Activated CD4-positive, alpha-beta T cell treated with anti-CD3 and anti-CD28 coated beads, Interleukin-2, amount 50 U/mL, for 48 hours (primary cell): ENCODE data around the gene PLCD4.
A peak's percentile ranks its signal among the peaks of the same experiment; 100 is the strongest.

ENCODE experiments used
- DNase-seq, 2 experiments: peaks; one replicate each; pipeline ENCODE4 v3.0.0-alpha.2; 2020

Gene PLCD4

GRCh38 chr2:218671654-218672566 is 64.2 kb downstream of the PLCD4 start, which contains the start of the genes RNF25 and STK36:
TSS of gene RNF25 (minus strand) at chr2:218672002. CDS start at chr2:218671970, 32 bp downstream.
TSS of gene STK36 (plus strand) at chr2:218672086. CDS start at chr2:218672830, 744 bp downstream.
- DNase-seq: peak; percentile 80 to 87

DNA sequence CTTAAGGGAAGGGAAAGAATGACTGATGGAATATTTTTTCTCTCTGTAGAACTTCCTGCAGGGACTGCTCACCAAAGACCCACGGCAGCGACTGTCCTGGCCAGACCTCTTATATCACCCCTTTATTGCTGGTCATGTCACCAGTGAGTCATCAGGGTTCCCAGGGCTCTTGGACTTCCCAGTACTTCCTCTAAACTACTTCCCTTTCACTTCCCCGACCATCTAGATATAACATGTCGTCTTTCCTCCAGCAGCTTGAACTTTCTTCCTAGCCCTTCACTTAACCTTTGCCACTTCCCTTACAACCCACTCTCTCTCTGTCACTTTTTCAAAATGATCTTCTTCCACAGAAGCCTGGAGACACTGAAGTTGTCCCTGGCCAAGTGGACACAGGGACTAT is 71.4 kb downstream of the PLCD4 start:
- DNase-seq: no peak

DNA sequence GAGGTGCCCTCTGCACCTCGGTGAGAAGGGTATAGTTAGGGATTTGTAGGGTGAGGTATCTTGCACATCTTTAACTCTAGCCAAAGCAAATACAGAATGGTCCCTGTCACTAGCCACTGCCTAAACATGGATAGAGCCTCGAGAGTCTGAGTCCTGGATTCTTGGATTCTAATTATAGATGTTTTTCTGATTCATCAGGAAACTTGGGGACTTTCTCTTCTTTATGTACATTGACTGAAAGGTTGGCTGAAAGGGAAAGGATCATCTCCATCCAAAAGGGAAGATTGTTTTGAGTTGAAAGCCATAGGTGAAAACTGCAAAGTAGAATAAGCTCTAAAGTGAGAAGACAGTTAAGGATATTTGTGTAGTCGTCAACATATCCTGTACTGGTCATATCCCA is 72.4 kb downstream of the PLCD4 start:
- no peak for DNase-seq
